Astrocyte of the spinal cord (primary cell): ENCODE results near the gene PARD3B.

Experiments used
- DNase-seq: peaks from one replicate; pipeline ENCODE4 v3.0.0; 2011; ENCODE audit warnings: low read depth, low spot score
- H3K4me3 ChIP-seq: 2 replicates; pipeline ENCODE4 v1.5.1; 2011; ENCODE audit warnings: low read depth, mild to moderate bottlenecking, low read length, moderate library complexity
- CTCF ChIP-seq: IDR thresholded peaks from 2 replicates; pipeline ENCODE4 v1.5.1; 2012; ENCODE audit warnings: low read depth, mild to moderate bottlenecking, low read length, inconsistent platforms
- in situ Hi-C: cut with HindIII; loops from 2 replicates; pipeline ENCODE4 v1.10.0; 2017; ENCODE audit warnings: low sequenced_read_pairs

PARD3B gene

GRCh38 chr2:205496772-205497171 is 951.5 kb downstream of the PARD3B start:
- DNase-seq: peak; percentile 56

GRCh38 chr2:205499006-205499405 is 953.7 kb downstream of the PARD3B start:
- in situ Hi-C loops: no loop called here
- no peak overlapping the region for H3K4me3 ChIP-seq
- no peak for TF ChIP-seq CTCF
- DNase-seq: no peak

More at GRCh38 chr2:205496772-205497171, 951.5 kb downstream of the PARD3B start:
- no peak overlapping the region for H3K4me3 ChIP-seq
- in situ Hi-C loops: no loop called here
- TF ChIP-seq CTCF: no peak

- no peak overlapping the region for H3K4me3 ChIP-seq
- in situ Hi-C loops: no loop called here
- DNase-seq: no peak
- TF ChIP-seq CTCF: no peak
Measured at GRCh38 chr2:205500065-205500464, 954.8 kb downstream of the PARD3B start.

GRCh38 chr2:205500951-205501350 is 955.7 kb downstream of the PARD3B start:
- no peak for DNase-seq
- in situ Hi-C loops: no loop called here
- no peak for TF ChIP-seq CTCF
- H3K4me3 ChIP-seq: no peak overlapping the region

GRCh38 chr2:205501826-205502225 is 956.6 kb downstream of the PARD3B start:
- no peak overlapping the region for H3K4me3 ChIP-seq
- no peak for DNase-seq
- in situ Hi-C loops: no loop called here
- TF ChIP-seq CTCF: no peak

GRCh38 chr2:205505371-205505770 is 960.1 kb downstream of the PARD3B start:
- no peak for TF ChIP-seq CTCF
- H3K4me3 ChIP-seq: no peak overlapping the region
- DNase-seq: no peak
- in situ Hi-C loops: no loop called here

GRCh38 chr2:205509655-205510054 is 964.4 kb downstream of the PARD3B start:
- in situ Hi-C loops: no loop called here
- no peak for TF ChIP-seq CTCF
- H3K4me3 ChIP-seq: no peak overlapping the region
- no peak for DNase-seq
